BLaER1 treated with 17β-estradiol and CSF1 and Interleukin-3, amounts not matched to agents 10 nM and 100 nM (cell line): ENCODE results near the gene ENDOV.
A peak's percentile ranks its signal among the peaks of the same experiment; 100 is the strongest.

Experiments used
- H3K27ac ChIP-seq, 11 experiments: shearing (Covaris generic); formaldehyde crosslinking; 2 replicates each; pipeline ENCODE4 v1.8.1; 2022
- H3K27me3 ChIP-seq, 11 experiments: shearing (Covaris generic); formaldehyde crosslinking; 2 replicates each; pipeline ENCODE4 v1.8.1; 2022
- H3K36me3 ChIP-seq, 11 experiments: shearing (Covaris generic); formaldehyde crosslinking; 2 replicates each; pipeline ENCODE4 v1.8.1; 2022
- H3K4me1 ChIP-seq, 10 experiments: shearing (Covaris generic); formaldehyde crosslinking; 2 replicates each; pipeline ENCODE4 v1.8.1; 2022
- H3K4me2 ChIP-seq, 11 experiments: shearing (Covaris generic); formaldehyde crosslinking; 2 replicates each; pipeline ENCODE4 v1.8.1; 2022
- H3K4me3 ChIP-seq, 10 experiments: shearing (Covaris generic); formaldehyde crosslinking; 2 replicates each; pipeline ENCODE4 v1.8.1; 2022
- H3K9ac ChIP-seq, 11 experiments: shearing (Covaris generic); formaldehyde crosslinking; 2 replicates each; pipeline ENCODE4 v1.8.1; 2022
- H3K9me3 ChIP-seq, 11 experiments: shearing (Covaris generic); formaldehyde crosslinking; replicated peaks in 1 of 11; 2 replicates each; pipeline ENCODE4 v1.8.1; 2022
- H4K20me1 ChIP-seq, 11 experiments: shearing (Covaris generic); formaldehyde crosslinking; 2 replicates each; pipeline ENCODE4 v1.8.1; 2022
- Cebpa-rat ChIP-seq, 11 experiments: shearing (Covaris generic); IDR thresholded peaks; 2 replicates each; pipeline ENCODE4 v1.8.1; 2022

ENDOV gene

DNA sequence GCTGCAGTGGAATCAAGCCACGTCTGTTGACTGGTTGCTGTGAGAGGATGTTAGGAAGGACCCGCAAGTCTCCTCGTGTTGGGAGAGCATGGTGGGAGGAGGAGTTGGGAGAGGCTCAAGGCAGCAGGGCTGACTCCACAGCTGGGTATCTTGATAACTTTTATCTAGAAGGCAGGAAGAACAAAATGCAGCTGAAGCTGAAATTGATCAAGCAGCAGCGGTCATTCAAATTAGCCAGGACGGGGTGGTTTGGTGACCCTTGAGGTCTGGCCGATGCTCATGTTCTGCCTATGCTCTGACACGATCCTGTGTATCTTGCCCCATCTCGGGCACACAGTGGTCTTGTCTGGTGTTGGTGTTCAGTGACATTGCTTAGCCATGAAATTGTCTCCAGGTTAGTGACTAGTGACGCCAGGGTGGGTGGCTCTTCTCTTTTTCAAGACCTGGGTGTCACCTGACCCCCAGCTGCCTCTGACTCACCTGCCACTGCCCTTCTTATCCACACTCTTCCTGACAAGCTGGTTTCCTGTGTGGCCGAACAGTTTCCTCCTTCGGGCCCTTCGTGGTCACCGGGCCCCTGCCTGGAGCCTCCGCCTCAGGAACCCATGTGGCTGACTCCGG, 42.4 kb downstream of the ENDOV start:
- Histone ChIP-seq H4K20me1 (peaks cover 0 to 9% (median 0%) of the 10 kb centered on the region in 11 experiments; a peak in 1 of 22 replicates), H3K4me2 (peak overlapping the region; percentile 46 to 85 (median 77)), H3K27ac (no peak overlapping the region; a peak in 1 of 22 replicates), H3K4me3 (no peak overlapping the region), H3K9me3 (no peaks in the 10 kb centered on the region), H3K36me3 (no peaks in the 10 kb centered on the region), H3K4me1 (peaks cover 38 to 59% (median 48%) of the 10 kb centered on the region in 10 experiments), H3K27me3 (peaks cover 0 to 38% (median 26%) of the 10 kb centered on the region in 11 experiments; a peak in 13 of 22 replicates), H3K9ac (no peak overlapping the region)
- TF ChIP-seq Cebpa-rat (IDR thresholded peaks at IDR 0.05): no peak

DNA sequence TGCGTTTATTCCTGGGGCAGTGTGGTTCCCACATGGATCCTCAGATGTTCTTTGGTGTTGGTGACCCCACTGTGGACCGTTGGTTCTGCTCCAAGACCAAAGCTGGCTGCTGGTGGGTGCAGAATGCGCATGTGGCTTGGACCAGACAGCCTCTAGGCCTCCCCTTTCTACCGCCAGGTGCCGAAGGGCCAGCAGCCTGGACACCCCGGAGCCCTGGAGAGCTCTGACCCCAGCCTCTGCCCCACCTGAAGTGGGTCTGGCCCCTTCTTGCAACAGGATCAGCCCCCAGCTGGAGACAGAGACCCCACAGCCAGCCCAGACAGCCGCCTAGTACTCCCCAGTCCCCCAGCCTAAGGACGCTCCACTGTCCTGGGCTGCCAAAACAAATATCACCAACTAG, 43.0 kb downstream of the ENDOV start:
- H3K4me1 ChIP-seq: peaks cover 35 to 54% (median 43%) of the 10 kb centered on the region in 10 experiments

DNA sequence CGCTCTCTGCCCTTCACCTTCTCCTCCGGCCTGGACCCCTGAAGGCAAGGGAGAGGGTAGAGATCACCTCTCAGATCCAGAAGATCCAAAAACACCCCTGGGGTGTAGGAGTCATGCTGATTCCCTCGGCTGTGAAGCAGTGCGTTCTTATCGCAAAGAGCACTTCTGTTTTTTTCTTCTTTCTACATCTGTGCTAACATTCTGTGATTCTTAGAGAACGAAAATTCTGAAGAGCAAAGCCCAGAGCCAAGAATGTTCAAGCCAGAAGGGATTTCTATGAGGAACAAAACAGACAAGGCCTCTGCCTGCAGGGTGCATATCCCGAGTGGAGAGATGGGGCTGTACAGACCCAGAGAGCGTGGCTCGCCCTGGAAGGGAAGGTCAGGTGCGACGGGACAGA, 44.3 kb downstream of the ENDOV start:
- no peak for TF ChIP-seq Cebpa-rat (IDR thresholded peaks at IDR 0.05)
- H3K36me3 ChIP-seq: no peaks in the 10 kb centered on the region
- no peak overlapping the region for H3K27ac ChIP-seq
- H3K9ac ChIP-seq: no peak overlapping the region
- peaks cover 0 to 41% (median 30%) of the 10 kb centered on the region in 11 experiments; a peak in 13 of 22 replicates for H3K27me3 ChIP-seq
- H3K4me2 ChIP-seq: no peak overlapping the region
- H3K9me3 ChIP-seq: no peaks in the 10 kb centered on the region
- peaks cover 27 to 42% (median 36%) of the 10 kb centered on the region in 10 experiments for H3K4me1 ChIP-seq
- H3K4me3 ChIP-seq: no peak overlapping the region
- H4K20me1 ChIP-seq: peaks cover 0 to 9% (median 0%) of the 10 kb centered on the region in 11 experiments; a peak in 3 of 22 replicates

More for the DNA sequence above, 43.0 kb downstream of the ENDOV start:
- Histone ChIP-seq H3K9ac (no peak overlapping the region), H4K20me1 (peaks cover 0 to 9% (median 0%) of the 10 kb centered on the region in 11 experiments; a peak in 1 of 22 replicates), H3K9me3 (no peaks in the 10 kb centered on the region), H3K36me3 (no peaks in the 10 kb centered on the region), H3K27ac (no peak overlapping the region), H3K4me3 (no peak overlapping the region), H3K4me2 (peak overlapping the region; percentile 46 to 85 (median 77)), H3K27me3 (peaks cover 0 to 38% (median 26%) of the 10 kb centered on the region in 11 experiments; a peak in 13 of 22 replicates)
- TF ChIP-seq Cebpa-rat (IDR thresholded peaks at IDR 0.05): no peak

- H4K20me1 ChIP-seq: peaks cover 0 to 9% (median 0%) of the 10 kb centered on the region in 11 experiments; a peak in 4 of 22 replicates
Measured at GRCh38 chr17:80460429-80460834, 45.5 kb downstream of the ENDOV start.

GRCh38 chr17:80461528-80462160, 46.7 kb downstream of the ENDOV start:
- H4K20me1 ChIP-seq: peaks cover 0 to 15% (median 0%) of the 10 kb centered on the region in 11 experiments; a peak in 7 of 22 replicates
- no peaks in the 10 kb centered on the region for H3K36me3 ChIP-seq
- H3K9me3 ChIP-seq: no peaks in the 10 kb centered on the region
- no peak for TF ChIP-seq Cebpa-rat (IDR thresholded peaks at IDR 0.05)
- H3K27ac ChIP-seq: no peak overlapping the region
- no peak overlapping the region for H3K9ac ChIP-seq
- peaks cover 20 to 62% (median 50%) of the 10 kb centered on the region in 11 experiments for H3K27me3 ChIP-seq
- H3K4me1 ChIP-seq: peaks cover 15 to 29% (median 24%) of the 10 kb centered on the region in 10 experiments
- H3K4me3 ChIP-seq: no peak overlapping the region
- peak overlapping the region in 6 of 11 experiments; percentile 7 to 40 (median 20); a peak in 8 of 22 replicates for H3K4me2 ChIP-seq

More at GRCh38 chr17:80460429-80460834, 45.5 kb downstream of the ENDOV start:
- Histone ChIP-seq H3K27me3 (peaks cover 7 to 53% (median 42%) of the 10 kb centered on the region in 11 experiments; a peak in 21 of 22 replicates), H3K36me3 (no peaks in the 10 kb centered on the region), H3K4me2 (no peak overlapping the region), H3K4me3 (no peak overlapping the region), H3K27ac (no peak overlapping the region), H3K4me1 (peaks cover 21 to 36% (median 31%) of the 10 kb centered on the region in 10 experiments), H3K9me3 (no peaks in the 10 kb centered on the region), H3K9ac (no peak overlapping the region)
- TF ChIP-seq Cebpa-rat (IDR thresholded peaks at IDR 0.05): no peak

- Histone ChIP-seq H3K36me3 (no peaks in the 10 kb centered on the region), H3K4me2 (peak overlapping the region in 3 of 11 experiments; percentile 10 to 25 (median 22); a peak in 2 of 22 replicates), H3K9me3 (no peaks in the 10 kb centered on the region), H3K4me3 (no peak overlapping the region), H3K9ac (no peak overlapping the region), H3K27ac (no peak overlapping the region), H3K27me3 (peaks cover 42 to 65% (median 56%) of the 10 kb centered on the region in 11 experiments), H3K4me1 (peaks cover 0 to 17% (median 6%) of the 10 kb centered on the region in 10 experiments; a peak in 10 of 20 replicates), H4K20me1 (peaks cover 0 to 26% (median 0%) of the 10 kb centered on the region in 11 experiments; a peak in 9 of 22 replicates)
- TF ChIP-seq Cebpa-rat (IDR thresholded peaks at IDR 0.05): no peak
Measured at GRCh38 chr17:80463784-80464400, 48.9 kb downstream of the ENDOV start.

DNA sequence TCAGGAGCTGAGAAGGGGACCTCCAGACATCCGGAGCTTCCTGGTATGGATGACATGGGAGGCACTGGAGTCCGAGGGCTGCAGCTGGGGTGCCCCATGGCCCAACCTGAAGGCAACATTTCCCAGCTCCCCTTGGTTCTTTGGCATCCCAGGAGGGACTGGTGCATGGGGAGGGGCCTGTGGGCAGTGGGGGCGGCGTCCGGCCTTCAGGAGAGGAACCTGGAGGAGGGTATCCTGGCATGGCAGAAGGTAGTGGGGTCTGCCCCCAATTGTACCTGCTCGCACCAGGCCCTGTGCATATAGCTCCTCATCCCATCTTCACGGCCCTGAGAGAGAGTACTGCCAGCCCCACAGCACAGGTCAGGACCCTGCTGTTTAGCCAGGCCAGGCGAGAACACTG, 49.5 kb downstream of the ENDOV start:
- H3K9ac ChIP-seq: no peak overlapping the region
- H3K36me3 ChIP-seq: no peaks in the 10 kb centered on the region
- no peaks in the 10 kb centered on the region for H3K9me3 ChIP-seq
- H3K4me2 ChIP-seq: no peak overlapping the region
- peaks cover 0 to 23% (median 8%) of the 10 kb centered on the region in 10 experiments; a peak in 11 of 20 replicates for H3K4me1 ChIP-seq
- no peak for TF ChIP-seq Cebpa-rat (IDR thresholded peaks at IDR 0.05)
- H3K27ac ChIP-seq: no peak overlapping the region
- no peak overlapping the region for H3K4me3 ChIP-seq
- H4K20me1 ChIP-seq: peaks cover 0 to 31% (median 0%) of the 10 kb centered on the region in 11 experiments; a peak in 9 of 22 replicates
- H3K27me3 ChIP-seq: peaks cover 48 to 65% (median 61%) of the 10 kb centered on the region in 11 experiments

GRCh38 chr17:80465327-80465974, 50.5 kb downstream of the ENDOV start:
- Histone ChIP-seq H3K27ac (no peak overlapping the region), H3K27me3 (peaks cover 57 to 75% (median 70%) of the 10 kb centered on the region in 11 experiments), H3K9ac (no peak overlapping the region), H3K4me1 (peaks cover 0 to 23% (median 8%) of the 10 kb centered on the region in 10 experiments; a peak in 11 of 20 replicates), H4K20me1 (peaks cover 0 to 41% (median 0%) of the 10 kb centered on the region in 11 experiments; a peak in 9 of 22 replicates), H3K36me3 (no peaks in the 10 kb centered on the region), H3K4me3 (no peak overlapping the region), H3K4me2 (no peak overlapping the region), H3K9me3 (no peaks in the 10 kb centered on the region)
- TF ChIP-seq Cebpa-rat (IDR thresholded peaks at IDR 0.05): no peak
